ENCODE data around the gene SRC. TPM values are rescaled to one million over a fixed set of nuclear protein-coding genes. Genes with fewer than 3 reads are reported as not detected.

SRC gene
- total and polyA plus RNA-seq, 8 donors, result 37.4 to 93.0 (median 71.5) TPM

GRCh38 chr20:37405351-37405897 is 59.5 kb downstream of the SRC start:
- no peak overlapping the region for H3K4me3 ChIP-seq
- no peaks in the 10 kb centered on the region for H3K9me3 ChIP-seq
- no peak for ATAC-seq
- peak in 1 of 4 donors; percentile 6 for DNase-seq
- intact Hi-C loops (cut with DNase I), result no loop called here
- H3K27ac ChIP-seq, result no peak overlapping the region
- peaks cover 0 to 40% of the 10 kb centered on the region in 2 donors for H3K27me3 ChIP-seq
- TF ChIP-seq, protein P1, sequence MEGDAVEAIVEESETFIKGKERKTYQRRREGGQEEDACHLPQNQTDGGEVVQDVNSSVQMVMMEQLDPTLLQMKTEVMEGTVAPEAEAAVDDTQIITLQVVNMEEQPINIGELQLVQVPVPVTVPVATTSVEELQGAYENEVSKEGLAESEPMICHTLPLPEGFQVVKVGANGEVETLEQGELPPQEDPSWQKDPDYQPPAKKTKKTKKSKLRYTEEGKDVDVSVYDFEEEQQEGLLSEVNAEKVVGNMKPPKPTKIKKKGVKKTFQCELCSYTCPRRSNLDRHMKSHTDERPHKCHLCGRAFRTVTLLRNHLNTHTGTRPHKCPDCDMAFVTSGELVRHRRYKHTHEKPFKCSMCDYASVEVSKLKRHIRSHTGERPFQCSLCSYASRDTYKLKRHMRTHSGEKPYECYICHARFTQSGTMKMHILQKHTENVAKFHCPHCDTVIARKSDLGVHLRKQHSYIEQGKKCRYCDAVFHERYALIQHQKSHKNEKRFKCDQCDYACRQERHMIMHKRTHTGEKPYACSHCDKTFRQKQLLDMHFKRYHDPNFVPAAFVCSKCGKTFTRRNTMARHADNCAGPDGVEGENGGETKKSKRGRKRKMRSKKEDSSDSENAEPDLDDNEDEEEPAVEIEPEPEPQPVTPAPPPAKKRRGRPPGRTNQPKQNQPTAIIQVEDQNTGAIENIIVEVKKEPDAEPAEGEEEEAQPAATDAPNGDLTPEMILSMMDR (IDR thresholded peaks at IDR 0.05), result no peak
- peaks cover 0 to 36% of the 10 kb centered on the region in 2 donors for H3K36me3 ChIP-seq
- H3K4me1 ChIP-seq, result peaks cover 4 to 9% of the 10 kb centered on the region in 2 donors

GRCh38 chr20:37406010-37406998 is 60.4 kb downstream of the SRC start:
- DNase-seq (peak in 2 of 4 donors; percentile 63 to 84), ATAC-seq (peak; percentile 70)
- Histone ChIP-seq H3K4me1 (peaks cover 4 to 9% of the 10 kb centered on the region in 2 donors), H3K4me3 (peak overlapping the region; percentile 11 to 16), H3K27me3 (peaks cover 0 to 40% of the 10 kb centered on the region in 2 donors), H3K36me3 (peaks cover 0 to 30% of the 10 kb centered on the region in 2 donors), H3K27ac (no peak overlapping the region), H3K9me3 (no peaks in the 10 kb centered on the region)
- intact Hi-C loops (cut with DNase I), result no loop called here
- TF ChIP-seq, protein P1 (IDR thresholded peaks at IDR 0.05), result no peak

GRCh38 chr20:37407019-37407566 is 61.2 kb downstream of the SRC start:
- Histone ChIP-seq H3K9me3 (no peaks in the 10 kb centered on the region), H3K27ac (no peak overlapping the region), H3K4me1 (peaks cover 4 to 13% of the 10 kb centered on the region in 2 donors), H3K27me3 (peaks cover 0 to 40% of the 10 kb centered on the region in 2 donors), H3K36me3 (peaks cover 0 to 23% of the 10 kb centered on the region in 2 donors), H3K4me3 (peak overlapping the region; percentile 11 to 16)
- TF ChIP-seq, protein P1 (IDR thresholded peaks at IDR 0.05), result no peak
- ATAC-seq, result peak; percentile 11
- intact Hi-C loops (cut with DNase I), result no loop called here
- peak in 1 of 4 donors; percentile 3 for DNase-seq

- ATAC-seq, result no peak
- intact Hi-C loops (cut with DNase I), result no loop called here
These were observed 61.6 kb downstream of the SRC start for GRCh38 chr20:37407573-37408002.

More at GRCh38 chr20:37407573-37408002, 61.6 kb downstream of the SRC start:
- H3K36me3 ChIP-seq, result peaks cover 0 to 18% of the 10 kb centered on the region in 2 donors
- no peak overlapping the region for H3K27ac ChIP-seq
- peak in 2 of 4 donors; percentile 40 to 55 for DNase-seq
- TF ChIP-seq, protein P1 (IDR thresholded peaks at IDR 0.05), result no peak
- H3K9me3 ChIP-seq, result no peaks in the 10 kb centered on the region
- no peak overlapping the region for H3K4me3 ChIP-seq
- H3K27me3 ChIP-seq, result peaks cover 0 to 40% of the 10 kb centered on the region in 2 donors
- H3K4me1 ChIP-seq, result peaks cover 4 to 16% of the 10 kb centered on the region in 2 donors
